Heart right ventricle (tissue), 16 donors: Measurements from ENCODE around the gene GRIN2A. TPM values are rescaled to one million over a fixed set of nuclear protein-coding genes. Genes with fewer than 3 reads are reported as not detected.

Source experiments
- ATAC-seq, 8 donors: fragments of 200-7000 bp; cut with Tn5 transposase; one replicate each; pipeline ENCODE4 v1.9.1; 2020; ENCODE audit warnings: mild to moderate bottlenecking in 8 of 8, moderate library complexity in 8 of 8, moderate number of reproducible peaks in 1 of 8
- DNase-seq, 2 donors: peaks; one replicate each; pipeline ENCODE4 v3.0.0-alpha.2; 2020
- H3K27ac ChIP-seq, 10 donors: fragments of 200-600 bp; sonication (generic) in 2 of 10; one replicate each; pipeline versions ENCODE4 v1.5.0 to v1.8.0; 2020 to 2022; ENCODE audit warnings: mild to moderate bottlenecking in 3 of 10
- H3K27me3 ChIP-seq, 7 donors: fragments of 200-600 bp; one replicate each; pipeline ENCODE4 v1.8.0; 2021 to 2022; ENCODE audit warnings: mild to moderate bottlenecking in 2 of 7
- H3K36me3 ChIP-seq, 9 donors: fragments of 200-600 bp; sonication (generic) in 1 of 9; one replicate each; pipeline versions ENCODE4 v1.5.0 to v1.8.0; 2020 to 2022; ENCODE audit warnings: mild to moderate bottlenecking in 2 of 9
- H3K4me1 ChIP-seq, 9 donors: fragments of 200-600 bp; sonication (generic) in 1 of 9; one replicate each; pipeline versions ENCODE4 v1.5.0 to v1.8.0; 2020 to 2022; ENCODE audit warnings: mild to moderate bottlenecking in 4 of 9
- H3K4me3 ChIP-seq, 10 donors: fragments of 200-600 bp; sonication (generic) in 2 of 10; one replicate each; pipeline versions ENCODE4 v1.5.0 to v1.8.0; 2020 to 2022; ENCODE audit warnings: mild to moderate bottlenecking in 7 of 10, moderate library complexity in 2 of 10
- H3K9me3 ChIP-seq, 11 donors: fragments of 200-600 bp in 10 of 11; sonication (generic) in 2 of 11; one replicate each; pipeline versions ENCODE4 v1.5.0 to v1.8.0; 2013 to 2022; ENCODE audit warnings: mild to moderate bottlenecking in 2 of 11, control low read depth in 1 of 11, moderate library complexity in 1 of 11
- WGBS, 2 donors: extraction: QIAGEN DNeasy Blood & Tissue Kit; methylation state at CpG; one replicate each; pipeline ENCODE4 v1.1.7; 2013; ENCODE audit warnings: inconsistent platforms in 1 of 2; 5-methylcytosine and 5-hydroxymethylcytosine counted together
- intact Hi-C, 10 donors: fragments of 100-400 bp; cut with DNase I; formaldehyde crosslinking; loops; one replicate each; pipeline versions ENCODE4 v1.11.1 to v1.14.2; 2022
- polyA plus RNA-seq, 2 donors: library from polyadenylated mRNA; stranded (reverse); fragments of 200-250 nt; gene quantifications; one replicate each; pipeline ENCODE4 v1.2.3, GENCODE V29; 2013
- total RNA-seq, 10 donors: library from RNA; stranded (reverse); fragmentation: NEBNext Ultra II Directional in 3 of 10; extraction: Animal tissue kit (Norgen Biotek cat#: 25700) in 3 of 10; gene quantifications; one replicate each; pipeline versions ENCODE4 v1.2.1 to v1.2.4, GENCODE V29; 2021 to 2023
- TF ChIP-seq, protein P1 (sequence below), 9 donors: fragments of 200-600 bp; sonication (generic) in 2 of 9; IDR thresholded peaks; one replicate each; pipeline versions ENCODE4 v1.5.0 to v1.8.0; 2021 to 2022; ENCODE audit warnings: antibody characterized with exemption in 9 of 9, mild to moderate bottlenecking in 5 of 9, moderate library complexity in 1 of 9
- donor health status: Arrhythmogenic right ventricular cardiomyopathy.
- donor health status: ischemic (EF 13 %, LVEDD 7.1; RV severe dilation, severe dysfunction).
- donor health status: healthy with polysubstance abuse.
- donor health status: DM: no; HTN: yes; CAD: no.
- donor health status: DM: no; HTN: no; CAD: no.
- donor health status: ischemic (EF 25% LVEDD 6.9; RV normal size, moderate dysfunction).
- donor health status: ischemic (EF 25% LVEDD 5.7; RV mildly dilated, moderate dysfunction).
- donor health status: healthy.
- donor health status: DM: yes; HTN: yes; CAD: no.
- donor health status: Ischemic cardiomyopathy.
- donor health status: ischemic (EF 35%, LVEDD 5.7; RV mildly dilated, moderate dysfunction).
- donor health status: nonischemic (EF 11% LVEDD 7.7; RV severe dilation, severe dysfunction).
- donor health status: DM: yes; HTN: yes; CAD: no.
- donor health status: PGD.
- donor health status: ischemic (EF 29% LVEDD 5.4; RV normal size, mild dysfunction).
- donor health status: nonischemic (EF 23%, LVEDD 6.1; RV moderate dilation, normal function).

Gene GRIN2A
- total and polyA plus RNA-seq, 12 donors = 0.01 to 11.7 (median 4.7) TPM

- H3K9me3 ChIP-seq = no peaks in the 10 kb centered on the region
- H3K4me1 ChIP-seq = no peaks in the 10 kb centered on the region
- DNase-seq = no peak
- no peaks in the 10 kb centered on the region for H3K36me3 ChIP-seq
- no peak overlapping the region for H3K4me3 ChIP-seq
- WGBS, 2 donors = 82 to 91% methylated on average over 1 of the region's 1 CpG
- H3K27me3 ChIP-seq = peaks cover 0 to 21% (median 0%) of the 10 kb centered on the region in 7 donors
- TF ChIP-seq, protein P1, sequence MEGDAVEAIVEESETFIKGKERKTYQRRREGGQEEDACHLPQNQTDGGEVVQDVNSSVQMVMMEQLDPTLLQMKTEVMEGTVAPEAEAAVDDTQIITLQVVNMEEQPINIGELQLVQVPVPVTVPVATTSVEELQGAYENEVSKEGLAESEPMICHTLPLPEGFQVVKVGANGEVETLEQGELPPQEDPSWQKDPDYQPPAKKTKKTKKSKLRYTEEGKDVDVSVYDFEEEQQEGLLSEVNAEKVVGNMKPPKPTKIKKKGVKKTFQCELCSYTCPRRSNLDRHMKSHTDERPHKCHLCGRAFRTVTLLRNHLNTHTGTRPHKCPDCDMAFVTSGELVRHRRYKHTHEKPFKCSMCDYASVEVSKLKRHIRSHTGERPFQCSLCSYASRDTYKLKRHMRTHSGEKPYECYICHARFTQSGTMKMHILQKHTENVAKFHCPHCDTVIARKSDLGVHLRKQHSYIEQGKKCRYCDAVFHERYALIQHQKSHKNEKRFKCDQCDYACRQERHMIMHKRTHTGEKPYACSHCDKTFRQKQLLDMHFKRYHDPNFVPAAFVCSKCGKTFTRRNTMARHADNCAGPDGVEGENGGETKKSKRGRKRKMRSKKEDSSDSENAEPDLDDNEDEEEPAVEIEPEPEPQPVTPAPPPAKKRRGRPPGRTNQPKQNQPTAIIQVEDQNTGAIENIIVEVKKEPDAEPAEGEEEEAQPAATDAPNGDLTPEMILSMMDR (IDR thresholded peaks at IDR 0.05) = no peak
- no peak overlapping the region for H3K27ac ChIP-seq
- intact Hi-C loops = no loop called here
- ATAC-seq = no peak
These were observed 478.5 kb downstream of the GRIN2A start for GRCh38 chr16:9703731-9704130.

Other genes with a start within 250 kb of the GRIN2A start
- 10 to 100 TPM; 19.4 to 62.6 (median 35.8) TPM for gene ATF7IP2, start 203.6 kb upstream of the GRIN2A start, total RNA-seq
- 10 to 100 TPM; 24.3 to 47.0 TPM for gene ATF7IP2, start 203.6 kb upstream of the GRIN2A start, polyA plus RNA-seq